ENCODE results near the gene GALNS. TPM values are rescaled to one million over a fixed set of nuclear protein-coding genes. Genes with fewer than 3 reads are reported as not detected.

The GALNS gene
- total RNA-seq, 4 donors from 2014 or later: 45.7 to 101 (median 75.6) TPM

DNA sequence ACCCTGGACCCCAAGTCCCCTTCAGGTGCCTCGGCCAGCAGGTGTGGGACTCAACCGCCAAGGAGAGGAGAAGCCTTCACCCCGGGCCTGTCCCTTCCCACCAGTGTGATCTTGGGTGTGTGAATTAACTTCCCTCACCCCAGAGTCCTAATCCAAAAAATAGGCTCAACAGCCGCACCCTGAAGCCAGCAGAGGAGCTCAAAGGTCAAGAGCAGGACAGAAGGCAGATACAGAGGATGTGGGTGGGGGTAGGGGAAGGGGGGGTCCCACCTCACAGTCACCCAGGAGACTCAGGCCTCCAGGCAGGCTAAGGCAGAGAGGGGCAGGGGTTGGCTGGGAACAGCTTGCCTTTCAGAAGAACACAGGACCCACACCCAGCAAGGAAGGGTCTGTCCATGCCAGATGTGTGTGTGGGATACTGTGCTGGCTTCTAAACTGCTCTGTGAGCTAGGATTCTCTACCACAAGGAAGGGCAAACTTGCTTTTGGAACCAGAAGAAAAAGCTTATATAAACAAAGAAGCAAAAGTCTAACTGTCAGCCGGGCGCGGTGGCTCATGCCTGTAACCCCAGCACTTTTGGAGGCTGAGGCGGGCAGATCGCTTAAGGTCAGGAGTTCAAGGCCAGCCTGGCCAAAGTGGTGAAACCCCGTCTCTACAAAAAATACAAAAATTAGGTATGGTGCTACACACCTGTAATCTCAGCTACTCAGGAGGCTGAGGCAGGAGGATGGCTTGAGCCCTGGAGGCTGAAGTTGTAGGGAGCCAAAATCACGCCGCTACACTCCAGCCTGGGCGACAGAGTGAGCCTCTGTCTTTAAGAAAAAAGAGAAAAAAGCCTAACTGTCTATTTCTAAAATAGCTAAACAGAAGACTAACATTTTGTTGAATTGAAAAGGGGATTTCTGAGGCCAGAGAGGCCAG lies 76.3 kb downstream of the GALNS start:
- intact Hi-C loops (cut with DNase I; ENCODE audit: low total_unique reads): no loop called here
- DNase-seq: no peak

DNA sequence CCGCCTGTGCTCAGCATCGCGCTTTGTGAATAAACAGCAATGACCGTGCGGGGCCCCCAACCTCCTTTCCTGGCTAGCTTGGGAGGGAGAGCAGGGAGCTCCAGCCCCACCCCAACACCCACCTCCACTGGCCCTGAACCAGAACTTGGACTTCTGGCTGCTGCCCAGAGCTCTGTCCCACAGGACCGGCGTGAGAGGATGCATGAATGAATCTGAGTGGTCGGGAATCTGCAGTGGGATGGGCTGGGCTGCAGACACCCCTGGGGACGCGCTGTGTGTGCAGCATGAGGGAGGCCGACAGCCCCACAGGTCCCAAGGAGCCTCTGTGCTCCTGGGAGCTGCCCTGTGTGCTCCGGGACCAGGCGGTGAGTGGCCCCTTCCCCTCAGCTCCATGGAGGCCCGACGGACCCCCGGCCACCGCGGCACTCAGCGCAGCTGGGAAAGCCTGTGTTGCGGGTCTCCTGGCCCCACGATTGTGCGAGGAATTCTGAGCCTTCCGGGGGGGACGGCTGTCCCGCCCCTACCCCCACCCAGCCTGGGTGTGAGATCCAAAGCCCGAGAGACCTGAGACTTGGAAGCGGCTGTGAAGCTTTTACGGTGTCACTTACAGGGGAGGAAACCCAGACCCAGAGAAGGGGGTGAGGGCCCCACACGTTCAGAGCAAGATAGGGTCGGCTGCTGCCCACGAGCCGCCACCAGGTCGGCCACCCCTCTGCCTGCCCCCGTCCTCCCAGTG lies 77.2 kb downstream of the GALNS start:
- 49% methylated on average over 29 of the region's 34 CpGs; no CpG with 5 or more reads in 1 of the 2 donors for WGBS, 2 donors (ENCODE audit: low coverage in 1 of 2)
- H3K36me3 ChIP-seq: no peaks in the 10 kb centered on the region
- TF ChIP-seq POLR2A (IDR thresholded peaks at IDR 0.05): no peak
- TF ChIP-seq, protein P1, sequence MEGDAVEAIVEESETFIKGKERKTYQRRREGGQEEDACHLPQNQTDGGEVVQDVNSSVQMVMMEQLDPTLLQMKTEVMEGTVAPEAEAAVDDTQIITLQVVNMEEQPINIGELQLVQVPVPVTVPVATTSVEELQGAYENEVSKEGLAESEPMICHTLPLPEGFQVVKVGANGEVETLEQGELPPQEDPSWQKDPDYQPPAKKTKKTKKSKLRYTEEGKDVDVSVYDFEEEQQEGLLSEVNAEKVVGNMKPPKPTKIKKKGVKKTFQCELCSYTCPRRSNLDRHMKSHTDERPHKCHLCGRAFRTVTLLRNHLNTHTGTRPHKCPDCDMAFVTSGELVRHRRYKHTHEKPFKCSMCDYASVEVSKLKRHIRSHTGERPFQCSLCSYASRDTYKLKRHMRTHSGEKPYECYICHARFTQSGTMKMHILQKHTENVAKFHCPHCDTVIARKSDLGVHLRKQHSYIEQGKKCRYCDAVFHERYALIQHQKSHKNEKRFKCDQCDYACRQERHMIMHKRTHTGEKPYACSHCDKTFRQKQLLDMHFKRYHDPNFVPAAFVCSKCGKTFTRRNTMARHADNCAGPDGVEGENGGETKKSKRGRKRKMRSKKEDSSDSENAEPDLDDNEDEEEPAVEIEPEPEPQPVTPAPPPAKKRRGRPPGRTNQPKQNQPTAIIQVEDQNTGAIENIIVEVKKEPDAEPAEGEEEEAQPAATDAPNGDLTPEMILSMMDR (IDR thresholded peaks at IDR 0.05): no peak
- TF ChIP-seq POLR2AphosphoS5 (IDR thresholded peaks at IDR 0.05): no peak
- TF ChIP-seq EP300 (IDR thresholded peaks at IDR 0.05; ENCODE audit: low read depth): no peak
- intact Hi-C loops (cut with DNase I; ENCODE audit: low total_unique reads) (no loop called here), in situ Hi-C loops (cut with MboI; ENCODE audit: low pct_ligation_motif_present in 1 of 4, low pct_unique_long_range_greater_than_20kb in 1 of 4, low sequenced_read_pairs in 3 of 4) (no loop called here)
- H3K9me3 ChIP-seq: no peaks in the 10 kb centered on the region
- no peak for DNase-seq
- H3K27me3 ChIP-seq: no peaks in the 10 kb centered on the region
- H3K4me3 ChIP-seq: peak overlapping the region in 1 of 4 donors; percentile 1
- H3K4me1 ChIP-seq: peaks cover 50 to 84% (median 66%) of the 10 kb centered on the region in 4 donors
- peak overlapping the region; percentile 90 to 97 (median 94) for H3K27ac ChIP-seq

More for the DNA sequence above, 76.3 kb downstream of the GALNS start:
- in situ Hi-C loops (cut with MboI; ENCODE audit: low pct_ligation_motif_present in 1 of 4, low pct_unique_long_range_greater_than_20kb in 1 of 4, low sequenced_read_pairs in 3 of 4): no loop called here
- Histone ChIP-seq H3K27me3 (no peaks in the 10 kb centered on the region), H3K4me1 (peaks cover 45 to 78% (median 61%) of the 10 kb centered on the region in 4 donors), H3K4me3 (no peak overlapping the region), H3K36me3 (no peaks in the 10 kb centered on the region), H3K27ac (peak overlapping the region; percentile 90 to 97 (median 94)), H3K9me3 (no peaks in the 10 kb centered on the region)
- no peak for TF ChIP-seq POLR2A (IDR thresholded peaks at IDR 0.05)
- 44 to 74% methylated on average over 5 to 13 of the region's 13 CpGs for WGBS, 2 donors (ENCODE audit: low coverage in 1 of 2)

DNA sequence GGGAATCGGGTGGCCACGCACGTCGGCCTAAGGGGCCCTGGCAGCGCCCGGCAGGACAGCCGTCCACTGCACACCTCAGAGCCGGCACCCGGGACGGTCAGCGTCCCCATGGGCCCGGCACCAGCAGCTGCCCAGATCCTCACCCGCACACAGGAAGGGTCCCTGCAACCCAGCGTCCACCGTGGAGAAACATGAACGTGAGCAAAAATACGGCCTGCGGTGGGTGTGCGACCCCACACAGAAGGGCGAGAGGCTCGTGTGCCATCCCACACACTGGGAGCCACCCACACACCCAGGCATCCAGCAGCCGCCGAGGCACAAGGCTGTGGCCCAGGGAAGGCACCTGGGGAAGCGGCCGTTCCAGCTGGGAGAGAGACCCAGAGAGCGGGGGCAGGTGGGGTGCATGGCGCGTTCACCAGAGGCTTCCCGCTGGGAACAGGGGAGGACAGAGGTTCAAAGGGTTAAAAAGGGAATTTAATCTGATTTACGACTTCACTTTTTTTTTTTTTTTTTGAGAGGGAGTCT lies 78.1 kb downstream of the GALNS start:
- Histone ChIP-seq H3K4me3 (no peak overlapping the region), H3K27me3 (no peaks in the 10 kb centered on the region), H3K36me3 (no peaks in the 10 kb centered on the region), H3K4me1 (peaks cover 60 to 88% (median 70%) of the 10 kb centered on the region in 4 donors), H3K9me3 (no peaks in the 10 kb centered on the region), H3K27ac (peak overlapping the region; percentile 90 to 97 (median 94))
- 86% methylated on average over 29 of the region's 30 CpGs; no CpG with 5 or more reads in 1 of the 2 donors for WGBS, 2 donors (ENCODE audit: low coverage in 1 of 2)
- TF ChIP-seq POLR2A (IDR thresholded peaks at IDR 0.05) (no peak), POLR2AphosphoS5 (IDR thresholded peaks at IDR 0.05) (no peak), EP300 (IDR thresholded peaks at IDR 0.05; ENCODE audit: low read depth) (no peak)
- TF ChIP-seq, protein P1 (IDR thresholded peaks at IDR 0.05): no peak
- in situ Hi-C loops (cut with MboI; ENCODE audit: low pct_ligation_motif_present in 1 of 4, low pct_unique_long_range_greater_than_20kb in 1 of 4, low sequenced_read_pairs in 3 of 4): no loop called here
- intact Hi-C loops (cut with DNase I; ENCODE audit: low total_unique reads): no loop called here
- DNase-seq: no peak

DNA sequence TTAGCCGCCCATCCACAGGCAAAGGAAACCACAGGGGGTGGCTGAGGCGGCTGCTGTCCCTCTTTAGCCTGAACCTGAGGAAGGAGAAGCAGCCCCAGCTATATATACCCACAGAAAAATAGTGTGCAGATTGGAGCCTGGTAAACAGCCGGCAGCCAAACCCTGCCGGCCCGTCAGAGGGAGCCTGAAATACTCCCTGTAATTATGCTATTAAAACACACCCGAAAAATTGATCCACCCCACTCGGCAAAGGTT lies 78.5 kb downstream of the GALNS start:
- in situ Hi-C loops (cut with MboI; ENCODE audit: low pct_ligation_motif_present in 1 of 4, low pct_unique_long_range_greater_than_20kb in 1 of 4, low sequenced_read_pairs in 3 of 4): no loop called here

More for the DNA sequence above, 78.5 kb downstream of the GALNS start:
- Histone ChIP-seq H3K4me3 (no peak overlapping the region), H3K4me1 (peaks cover 61 to 88% (median 71%) of the 10 kb centered on the region in 4 donors), H3K9me3 (no peaks in the 10 kb centered on the region), H3K27ac (peak overlapping the region; percentile 90 to 97 (median 94)), H3K27me3 (no peaks in the 10 kb centered on the region), H3K36me3 (no peaks in the 10 kb centered on the region)
- TF ChIP-seq POLR2AphosphoS5 (IDR thresholded peaks at IDR 0.05): no peak
- TF ChIP-seq, protein P1 (IDR thresholded peaks at IDR 0.05): no peak
- no peak for TF ChIP-seq EP300 (IDR thresholded peaks at IDR 0.05; ENCODE audit: low read depth)
- TF ChIP-seq POLR2A (IDR thresholded peaks at IDR 0.05): no peak
- no peak for DNase-seq
- WGBS, 2 donors (ENCODE audit: low coverage in 1 of 2): 60 to 76% methylated on average over 1 to 7 of the region's 7 CpGs
- intact Hi-C loops (cut with DNase I; ENCODE audit: low total_unique reads): no loop called here
